NCI-H524 treated with DMSO at 0.1 percent for 48 hours (cell line): ENCODE measurements around the gene PCIF1.
"Not testable (repeated sequence)": the region's sequence is repeated elsewhere in the genome, so short reads cannot be mapped to it uniquely, and the experiment has no call there.

Experiments
- DNase-seq: peaks from one replicate; lab custom pipeline; 2025; lab: John Stamatoyannopoulos, UW

PCIF1 gene

GRCh38 chr20:45947110-45947866, 12.8 kb downstream of the PCIF1 start:
- DNase-seq = no peak

- DNase-seq = no peak
These were observed 13.8 kb downstream of the PCIF1 start for GRCh38 chr20:45948261-45948733.

GRCh38 chr20:45948742-45949541, 14.5 kb downstream of the PCIF1 start:
- no peak for DNase-seq

- no peak for DNase-seq
These were observed 15.3 kb downstream of the PCIF1 start for GRCh38 chr20:45949542-45950329.

GRCh38 chr20:45950330-45950646, 15.8 kb downstream of the PCIF1 start:
- DNase-seq = no peak

GRCh38 chr20:45951925-45952834, 17.7 kb downstream of the PCIF1 start:
- DNase-seq = no peak

- no peak for DNase-seq
These were observed 18.4 kb downstream of the PCIF1 start for GRCh38 chr20:45952861-45953260.

- DNase-seq = no peak
These were observed 19.2 kb downstream of the PCIF1 start for GRCh38 chr20:45953672-45954071.

- DNase-seq = not testable (repeated sequence)
These were observed 21.8 kb downstream of the PCIF1 start for GRCh38 chr20:45956326-45956725.

GRCh38 chr20:45957021-45957941, 22.8 kb downstream of the PCIF1 start:
- DNase-seq = no peak

GRCh38 chr20:45958593-45958992, 24.1 kb downstream of the PCIF1 start:
- DNase-seq = no peak

GRCh38 chr20:45959126-45959525, 24.6 kb downstream of the PCIF1 start:
- DNase-seq = no peak

- no peak for DNase-seq
These were observed 25.6 kb downstream of the PCIF1 start for GRCh38 chr20:45959956-45960630.

GRCh38 chr20:45962031-45962755, 27.7 kb downstream of the PCIF1 start:
- DNase-seq = no peak

GRCh38 chr20:45963059-45964005, 28.8 kb downstream of the PCIF1 start:
- DNase-seq = no peak

GRCh38 chr20:45964006-45964400, 29.5 kb downstream of the PCIF1 start:
- no peak for DNase-seq

GRCh38 chr20:45965169-45966002, 30.9 kb downstream of the PCIF1 start:
- no peak for DNase-seq
